ENCODE data around the gene HAGHL.

GRCh38 chr16:694187-694862 is 32.6 kb upstream of the HAGHL start:
- TF ChIP-seq CTCF (IDR thresholded peaks at IDR 0.05; ENCODE audit: low read length) (no peak), EZH2 (IDR thresholded peaks at IDR 0.05; ENCODE audit: borderline replicate concordance, low read length) (no peak)

Measured in OCI-LY1 (cell line).